ENCODE results near the gene KIN.

Gene KIN
- long read RNA-seq, full-length matches to known transcripts, result 6 of 13 reads
- long read RNA-seq, partial matches to known transcripts, result 2 of 13 reads
- long read RNA-seq, other reads (novel, unspliced or antisense), result 5 of 13 reads

DNA sequence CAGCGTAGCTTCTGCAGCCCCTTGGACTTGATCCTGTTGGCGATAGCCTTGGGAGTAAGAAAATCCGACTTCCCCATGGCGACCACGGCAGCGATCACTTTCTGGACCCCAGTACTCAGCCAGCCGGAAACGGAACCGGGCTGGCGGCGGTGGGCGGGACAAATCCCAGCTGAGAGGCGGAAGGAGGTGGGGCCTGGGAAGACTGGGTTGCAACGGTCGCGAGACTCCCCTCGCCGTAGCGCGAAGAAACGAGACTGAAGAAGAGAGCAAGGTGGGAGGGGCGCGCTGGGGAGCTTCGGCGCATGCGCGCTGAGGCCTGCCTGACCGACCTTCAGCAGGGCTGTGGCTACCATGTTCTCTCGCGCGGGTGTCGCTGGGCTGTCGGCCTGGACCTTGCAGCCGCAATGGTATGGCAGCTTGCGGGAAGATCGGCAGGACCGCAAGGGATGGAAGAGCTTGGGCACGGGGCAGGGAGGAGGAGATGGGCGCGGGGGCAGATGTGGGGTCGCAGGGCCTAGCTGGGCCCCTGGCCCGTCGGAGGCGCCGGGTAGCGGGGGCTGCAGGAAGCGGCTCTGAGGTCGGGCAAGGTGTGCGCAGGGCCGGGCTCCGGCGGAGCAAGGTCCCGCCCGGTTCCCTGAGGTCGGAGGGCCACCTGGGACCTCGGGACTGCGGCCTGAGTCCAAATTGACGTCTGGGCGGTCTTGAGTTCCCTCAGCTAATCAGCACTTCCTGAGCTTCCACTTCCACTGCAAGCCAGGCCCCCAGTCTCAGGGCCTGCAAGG, at the start of gene KIN, which contains the start of gene ATP5F1C:
KIN (minus strand) TSS at position 137 of the 782 bp plus-strand sequence; CDS start at position 77, 60 bp downstream.
ATP5F1C (plus strand) TSS at position 321 of the 782 bp plus-strand sequence; CDS start at position 352, 31 bp downstream.
- TF ChIP-seq, protein P1, sequence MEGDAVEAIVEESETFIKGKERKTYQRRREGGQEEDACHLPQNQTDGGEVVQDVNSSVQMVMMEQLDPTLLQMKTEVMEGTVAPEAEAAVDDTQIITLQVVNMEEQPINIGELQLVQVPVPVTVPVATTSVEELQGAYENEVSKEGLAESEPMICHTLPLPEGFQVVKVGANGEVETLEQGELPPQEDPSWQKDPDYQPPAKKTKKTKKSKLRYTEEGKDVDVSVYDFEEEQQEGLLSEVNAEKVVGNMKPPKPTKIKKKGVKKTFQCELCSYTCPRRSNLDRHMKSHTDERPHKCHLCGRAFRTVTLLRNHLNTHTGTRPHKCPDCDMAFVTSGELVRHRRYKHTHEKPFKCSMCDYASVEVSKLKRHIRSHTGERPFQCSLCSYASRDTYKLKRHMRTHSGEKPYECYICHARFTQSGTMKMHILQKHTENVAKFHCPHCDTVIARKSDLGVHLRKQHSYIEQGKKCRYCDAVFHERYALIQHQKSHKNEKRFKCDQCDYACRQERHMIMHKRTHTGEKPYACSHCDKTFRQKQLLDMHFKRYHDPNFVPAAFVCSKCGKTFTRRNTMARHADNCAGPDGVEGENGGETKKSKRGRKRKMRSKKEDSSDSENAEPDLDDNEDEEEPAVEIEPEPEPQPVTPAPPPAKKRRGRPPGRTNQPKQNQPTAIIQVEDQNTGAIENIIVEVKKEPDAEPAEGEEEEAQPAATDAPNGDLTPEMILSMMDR (IDR thresholded peaks at IDR 0.05; ENCODE audit: insufficient read depth, low read length), result no peak
- TF ChIP-seq GABPA (IDR thresholded peaks at IDR 0.05; ENCODE audit: low read depth) (peak; percentile 71), SPI1 (IDR thresholded peaks at IDR 0.05; ENCODE audit: borderline replicate concordance, low read depth) (no peak), POLR2AphosphoS5 (IDR thresholded peaks at IDR 0.05; ENCODE audit: low read depth) (peak; percentile 71; the same call in 1 of the 2 replicates)
- TF ChIP-seq, protein P2, sequence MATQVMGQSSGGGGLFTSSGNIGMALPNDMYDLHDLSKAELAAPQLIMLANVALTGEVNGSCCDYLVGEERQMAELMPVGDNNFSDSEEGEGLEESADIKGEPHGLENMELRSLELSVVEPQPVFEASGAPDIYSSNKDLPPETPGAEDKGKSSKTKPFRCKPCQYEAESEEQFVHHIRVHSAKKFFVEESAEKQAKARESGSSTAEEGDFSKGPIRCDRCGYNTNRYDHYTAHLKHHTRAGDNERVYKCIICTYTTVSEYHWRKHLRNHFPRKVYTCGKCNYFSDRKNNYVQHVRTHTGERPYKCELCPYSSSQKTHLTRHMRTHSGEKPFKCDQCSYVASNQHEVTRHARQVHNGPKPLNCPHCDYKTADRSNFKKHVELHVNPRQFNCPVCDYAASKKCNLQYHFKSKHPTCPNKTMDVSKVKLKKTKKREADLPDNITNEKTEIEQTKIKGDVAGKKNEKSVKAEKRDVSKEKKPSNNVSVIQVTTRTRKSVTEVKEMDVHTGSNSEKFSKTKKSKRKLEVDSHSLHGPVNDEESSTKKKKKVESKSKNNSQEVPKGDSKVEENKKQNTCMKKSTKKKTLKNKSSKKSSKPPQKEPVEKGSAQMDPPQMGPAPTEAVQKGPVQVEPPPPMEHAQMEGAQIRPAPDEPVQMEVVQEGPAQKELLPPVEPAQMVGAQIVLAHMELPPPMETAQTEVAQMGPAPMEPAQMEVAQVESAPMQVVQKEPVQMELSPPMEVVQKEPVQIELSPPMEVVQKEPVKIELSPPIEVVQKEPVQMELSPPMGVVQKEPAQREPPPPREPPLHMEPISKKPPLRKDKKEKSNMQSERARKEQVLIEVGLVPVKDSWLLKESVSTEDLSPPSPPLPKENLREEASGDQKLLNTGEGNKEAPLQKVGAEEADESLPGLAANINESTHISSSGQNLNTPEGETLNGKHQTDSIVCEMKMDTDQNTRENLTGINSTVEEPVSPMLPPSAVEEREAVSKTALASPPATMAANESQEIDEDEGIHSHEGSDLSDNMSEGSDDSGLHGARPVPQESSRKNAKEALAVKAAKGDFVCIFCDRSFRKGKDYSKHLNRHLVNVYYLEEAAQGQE (IDR thresholded peaks at IDR 0.05; ENCODE audit: insufficient replicate concordance, low read depth), result no peak

GRCh38 chr10:7836571-7836970, 48.8 kb upstream of the KIN start:
- Histone ChIP-seq H3K27ac (replicated peaks) (no peak overlapping the region), H3K4me3 (replicated peaks; ENCODE audit: insufficient read depth, low read length) (no peak overlapping the region), H3K27me3 (ENCODE audit: insufficient read depth, poor library complexity, severe bottlenecking) (no peaks in the 10 kb centered on the region)
- DNase-seq (ENCODE audit: low read depth in 1 of 2, low spot score in 1 of 2), result no peak
- TF ChIP-seq, protein P1 (IDR thresholded peaks at IDR 0.05; ENCODE audit: insufficient read depth, low read length), result no peak
- TF ChIP-seq, protein P2 (IDR thresholded peaks at IDR 0.05; ENCODE audit: insufficient replicate concordance, low read depth), result no peak
- TF ChIP-seq GABPA (IDR thresholded peaks at IDR 0.05; ENCODE audit: low read depth) (no peak), SPI1 (IDR thresholded peaks at IDR 0.05; ENCODE audit: borderline replicate concordance, low read depth) (no peak), POLR2AphosphoS5 (IDR thresholded peaks at IDR 0.05; ENCODE audit: low read depth) (no peak)

More for the DNA sequence above, at the start of gene KIN, which contains the start of gene ATP5F1C:
- peak; percentile 70 to 89 for DNase-seq (ENCODE audit: low read depth in 1 of 2, low spot score in 1 of 2)
- H3K27me3 ChIP-seq (ENCODE audit: insufficient read depth, poor library complexity, severe bottlenecking), result no peaks in the 10 kb centered on the region
- H3K27ac ChIP-seq (replicated peaks), result peak within 1 kb of the TSS; percentile 92
- peak within 1 kb of the TSS; percentile 91 for H3K4me3 ChIP-seq (replicated peaks; ENCODE audit: insufficient read depth, low read length)

- no peak for TF ChIP-seq POLR2AphosphoS5 (IDR thresholded peaks at IDR 0.05; ENCODE audit: low read depth)
- TF ChIP-seq, protein P1 (IDR thresholded peaks at IDR 0.05; ENCODE audit: insufficient read depth, low read length), result no peak
- no peak for DNase-seq (ENCODE audit: low read depth in 1 of 2, low spot score in 1 of 2)
- H3K27ac ChIP-seq (replicated peaks), result no peak overlapping the region
Measured at GRCh38 chr10:7834262-7834661, 46.5 kb upstream of the KIN start.

More at GRCh38 chr10:7834262-7834661, 46.5 kb upstream of the KIN start:
- no peak overlapping the region for H3K4me3 ChIP-seq (replicated peaks; ENCODE audit: insufficient read depth, low read length)
- no peaks in the 10 kb centered on the region for H3K27me3 ChIP-seq (ENCODE audit: insufficient read depth, poor library complexity, severe bottlenecking)
